NCI-H510A treated with DMSO at 0.1 percent for 48 hours (cell line): ENCODE data around the gene ARHGAP32.
A peak's percentile ranks its signal among the peaks of the same experiment; 100 is the strongest.
"Not testable (repeated sequence)": the region's sequence is repeated elsewhere in the genome, so short reads cannot be mapped to it uniquely, and the experiment has no call there.

Source experiments
- DNase-seq: peaks from one replicate; lab custom pipeline; 2025; lab: John Stamatoyannopoulos, UW

Gene ARHGAP32

GRCh38 chr11:129034001-129034400, 158.1 kb downstream of the ARHGAP32 start:
- DNase-seq, result no peak

DNA sequence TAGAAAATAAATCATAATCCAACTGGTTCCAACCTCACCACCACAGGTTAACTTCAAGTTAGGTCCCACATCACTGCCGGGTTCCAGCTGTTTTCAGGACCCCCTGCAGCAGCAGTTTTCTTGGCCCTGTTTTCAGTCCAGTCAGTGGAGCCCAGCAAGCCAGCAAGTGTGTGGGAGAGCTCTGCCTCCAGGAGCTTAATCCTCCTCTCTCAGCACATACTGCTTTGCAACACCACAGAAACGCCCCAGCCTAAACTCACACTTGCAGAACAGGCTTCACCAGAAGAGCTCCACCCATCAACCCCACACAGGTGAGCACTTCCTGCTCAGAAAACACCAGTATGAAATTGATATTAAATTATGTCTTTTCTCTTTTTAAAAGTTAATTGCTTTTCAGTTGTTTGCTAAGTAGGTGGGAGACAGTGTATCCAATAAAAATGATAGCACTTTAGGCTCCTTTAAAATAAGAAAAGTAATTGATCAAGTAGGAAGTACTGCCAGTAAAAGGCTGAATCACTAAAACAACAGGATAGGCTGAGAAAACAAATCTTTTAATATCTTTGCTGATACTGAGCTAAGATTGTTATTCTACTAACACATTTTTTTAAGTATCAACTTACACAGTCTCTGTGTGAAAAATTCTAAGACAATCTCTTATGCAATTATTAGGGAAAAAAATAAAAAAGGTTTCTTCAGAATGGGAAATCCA, 168.0 kb downstream of the ARHGAP32 start:
- peak; percentile 84 for DNase-seq

GRCh38 chr11:129021295-129021694, 170.8 kb downstream of the ARHGAP32 start:
- no peak for DNase-seq

DNA sequence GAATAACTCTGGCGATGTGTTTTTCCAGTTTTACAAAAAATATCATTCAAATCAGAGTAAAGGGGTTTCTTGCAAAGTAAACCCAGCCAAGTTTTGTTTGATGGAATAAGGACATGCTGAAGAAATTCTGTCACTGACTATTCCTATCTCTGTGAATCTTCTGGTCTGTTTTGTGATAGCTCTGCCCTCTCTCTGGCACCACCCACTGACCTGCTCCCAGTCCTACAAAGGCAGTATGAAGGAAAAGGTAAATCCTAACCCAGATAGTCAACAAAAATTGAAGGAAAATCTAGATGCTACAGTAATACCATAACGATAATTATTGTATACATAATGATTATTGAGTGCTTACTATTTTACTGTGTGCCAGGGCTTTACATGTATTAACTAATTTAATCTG, 173.1 kb downstream of the ARHGAP32 start:
- DNase-seq, result no peak

DNA sequence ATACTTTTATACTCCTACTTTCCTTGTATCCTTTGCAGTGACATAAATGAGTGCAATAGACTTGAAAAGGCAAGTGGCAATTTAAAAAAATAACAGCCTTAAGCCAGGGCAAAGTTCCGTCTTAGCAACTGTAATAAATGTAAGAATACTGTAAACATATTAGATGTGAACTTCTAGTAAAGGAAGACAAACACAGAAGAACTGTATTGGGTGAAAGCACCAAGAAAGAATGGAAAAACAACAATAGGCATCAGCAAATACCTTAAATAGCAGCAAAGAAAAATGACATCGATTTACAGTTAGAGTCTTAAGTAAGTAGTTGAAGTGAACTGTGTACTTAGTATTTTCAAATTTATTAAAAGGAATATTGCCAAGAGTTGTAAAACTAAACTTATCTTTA, 174.0 kb downstream of the ARHGAP32 start:
- DNase-seq, result no peak

GRCh38 chr11:129013737-129014475, 178.2 kb downstream of the ARHGAP32 start:
- no peak for DNase-seq

DNA sequence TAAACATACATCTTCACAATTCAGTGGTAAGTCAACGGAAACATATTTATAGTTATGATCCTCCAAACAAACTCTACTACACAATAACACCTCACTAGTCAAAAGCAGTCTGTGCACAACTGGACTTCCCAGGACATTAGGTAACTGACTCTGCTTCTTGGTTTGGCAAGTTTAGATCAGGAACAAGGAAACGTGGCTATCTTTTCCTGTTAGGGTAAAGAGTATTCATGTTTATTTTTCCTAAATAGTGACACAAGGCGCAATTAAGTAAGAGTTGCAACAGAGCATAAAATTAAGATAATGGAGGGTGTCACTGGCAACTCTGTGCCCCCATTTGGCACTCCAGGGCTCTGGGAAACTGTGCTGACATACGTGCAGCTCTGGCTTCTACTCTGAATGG, 179.2 kb downstream of the ARHGAP32 start:
- no peak for DNase-seq

- DNase-seq, result no peak
These were observed 186.0 kb downstream of the ARHGAP32 start for GRCh38 chr11:129006161-129006560.

DNA sequence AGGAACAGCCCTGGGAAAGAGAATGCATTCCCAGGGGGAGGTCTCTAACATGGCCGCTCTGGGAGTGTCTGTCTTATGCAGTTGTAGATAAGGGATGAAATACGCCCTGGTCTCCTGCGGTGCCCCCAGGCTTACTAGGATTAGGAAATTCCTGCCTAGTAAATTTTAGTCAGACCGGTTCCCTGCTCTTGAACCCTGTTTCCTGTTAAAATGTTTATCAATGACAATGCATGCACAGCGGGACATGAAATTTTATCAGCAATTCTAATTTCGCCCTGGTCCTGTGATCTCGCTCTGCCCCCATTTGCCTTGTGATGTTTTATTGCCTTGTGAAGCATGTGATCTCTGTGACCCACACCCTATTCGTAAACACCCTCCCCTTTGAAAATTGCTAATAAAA, 193.0 kb downstream of the ARHGAP32 start:
- not testable (repeated sequence) for DNase-seq

DNA sequence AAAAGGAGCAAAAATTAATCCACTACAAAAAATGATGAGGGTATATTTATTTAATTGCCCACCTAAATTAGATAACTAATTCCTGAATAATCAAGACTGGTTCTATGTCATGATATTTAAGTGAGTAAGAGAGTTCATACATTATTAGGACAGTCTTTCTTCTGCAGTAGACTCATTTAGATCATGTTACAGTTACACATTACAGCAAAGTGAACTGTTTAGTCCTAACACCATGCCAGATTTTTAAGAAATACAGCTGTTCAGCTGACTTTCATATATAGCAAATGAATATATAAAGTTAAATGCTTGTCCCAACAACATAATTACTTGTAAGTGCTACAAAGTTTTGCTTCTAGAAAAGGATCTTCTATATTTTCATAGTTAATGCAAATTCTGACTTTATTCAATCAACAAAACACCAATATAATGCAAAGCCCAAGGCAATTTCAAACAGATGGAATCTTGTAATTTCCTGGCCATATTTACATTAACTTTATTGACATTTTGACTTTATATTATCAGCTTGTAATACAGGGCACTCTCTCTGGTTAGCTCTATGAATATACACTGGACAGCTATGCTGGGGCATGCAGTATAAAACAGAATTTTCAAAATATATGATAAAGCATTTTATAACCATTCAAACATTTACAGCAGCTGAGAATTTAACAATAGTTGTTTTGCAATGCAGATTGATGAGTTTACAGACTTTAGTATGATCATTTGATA, 203.7 kb downstream of the ARHGAP32 start:
- no peak for DNase-seq

DNA sequence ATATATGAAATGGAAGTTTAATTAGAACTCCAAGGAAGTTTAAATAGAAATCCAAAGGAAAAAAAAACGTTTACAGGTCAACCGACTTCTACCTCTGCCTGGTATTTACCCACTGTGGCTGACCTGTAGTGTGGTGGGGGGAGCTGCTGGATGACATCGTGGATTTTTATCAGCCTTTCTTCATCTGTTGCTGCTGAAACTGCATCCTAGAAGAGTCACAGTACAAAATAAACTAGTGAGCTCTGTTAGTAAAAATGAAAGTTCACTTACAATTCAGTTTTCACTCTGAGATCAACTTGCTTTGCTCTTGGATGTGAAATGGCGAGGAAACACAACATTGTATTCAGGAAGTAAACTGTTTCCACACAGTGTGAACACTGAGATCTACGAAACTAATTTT, 206.2 kb downstream of the ARHGAP32 start:
- no peak for DNase-seq

DNA sequence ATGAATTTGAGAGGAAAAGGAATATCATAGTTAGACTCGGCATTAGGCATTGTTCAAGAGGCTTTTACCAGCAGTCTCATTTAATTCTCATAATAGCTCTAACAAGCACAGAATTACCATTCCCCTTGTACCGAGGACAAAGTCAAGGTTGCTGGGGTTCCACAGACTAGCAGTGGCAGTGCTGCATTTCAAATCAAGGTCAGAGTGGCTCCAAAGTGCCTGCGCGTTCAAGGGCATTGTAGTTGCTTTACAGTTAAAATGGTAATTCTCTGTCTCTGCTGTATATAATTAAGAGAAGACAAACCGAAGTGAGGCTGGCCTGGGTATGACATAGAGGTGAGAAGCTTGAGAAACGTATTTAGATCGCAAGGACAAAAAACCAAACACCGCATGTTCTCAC, 209.1 kb downstream of the ARHGAP32 start:
- no peak for DNase-seq

- DNase-seq, result no peak
These were observed 210.9 kb downstream of the ARHGAP32 start for GRCh38 chr11:128981254-128981653.

GRCh38 chr11:128970598-128971190, 221.4 kb downstream of the ARHGAP32 start:
- DNase-seq, result no peak

- no peak for DNase-seq
These were observed 223.2 kb downstream of the ARHGAP32 start for GRCh38 chr11:128968916-128969315.

DNA sequence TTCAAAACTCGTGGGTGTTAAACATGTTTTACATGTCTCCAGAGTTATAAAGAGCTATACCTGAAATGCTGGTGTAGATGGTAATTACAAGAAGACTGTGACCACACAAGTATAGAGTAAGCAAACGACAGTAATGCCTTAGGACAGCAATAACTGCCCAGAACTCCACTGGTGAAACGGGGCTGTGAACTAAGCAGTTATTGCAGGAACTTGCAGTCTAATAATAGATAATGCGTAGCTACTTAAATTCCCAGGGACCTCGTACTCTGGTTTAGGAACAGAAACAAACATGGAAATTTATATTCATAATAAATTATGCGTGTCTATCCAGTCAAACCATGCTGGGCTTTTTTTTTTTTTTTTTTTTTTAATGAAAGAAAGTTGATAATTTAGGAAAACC, 224.5 kb downstream of the ARHGAP32 start:
- DNase-seq, result no peak

DNA sequence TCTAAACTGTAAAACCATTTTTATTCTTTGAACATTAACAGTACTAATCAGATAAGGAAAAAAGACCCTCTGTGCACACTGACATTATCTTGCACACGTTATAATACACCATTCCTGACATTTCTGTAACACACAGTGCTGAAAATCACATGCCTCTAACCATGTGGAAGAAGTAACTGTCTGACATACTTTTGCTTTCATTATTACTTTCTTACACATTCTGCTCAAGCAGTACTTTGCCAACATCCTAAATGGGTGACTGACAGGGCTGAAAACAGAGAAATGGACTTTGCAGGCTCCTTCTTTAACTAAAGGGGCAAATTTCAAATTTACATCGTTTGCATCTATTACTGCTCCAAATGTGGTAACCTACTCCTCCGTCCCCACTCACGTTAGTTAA, 226.6 kb downstream of the ARHGAP32 start:
- no peak for DNase-seq

DNA sequence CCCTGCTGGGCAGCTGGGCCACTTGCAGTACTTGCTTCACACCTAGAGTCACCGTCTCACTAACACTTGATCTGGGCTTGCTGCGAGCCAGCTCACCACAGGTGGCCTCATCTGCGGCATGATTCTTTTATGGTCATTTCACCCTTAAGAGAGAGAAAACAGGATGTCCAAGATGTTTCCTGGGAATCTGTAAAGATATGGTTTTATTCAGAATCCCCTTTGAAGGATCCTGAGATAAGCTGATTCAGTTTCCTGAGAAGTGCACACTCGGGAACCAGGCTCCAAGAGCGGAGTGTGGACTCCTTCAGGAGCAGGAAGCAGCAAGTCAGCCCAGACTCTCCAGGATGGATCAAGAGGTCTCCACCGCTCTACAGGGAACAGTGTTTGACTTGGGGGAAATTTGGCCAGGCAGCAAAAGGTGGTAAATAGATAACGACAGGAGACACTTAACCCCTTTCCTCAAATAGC, 227.6 kb downstream of the ARHGAP32 start:
- peak; percentile 73 for DNase-seq

DNA sequence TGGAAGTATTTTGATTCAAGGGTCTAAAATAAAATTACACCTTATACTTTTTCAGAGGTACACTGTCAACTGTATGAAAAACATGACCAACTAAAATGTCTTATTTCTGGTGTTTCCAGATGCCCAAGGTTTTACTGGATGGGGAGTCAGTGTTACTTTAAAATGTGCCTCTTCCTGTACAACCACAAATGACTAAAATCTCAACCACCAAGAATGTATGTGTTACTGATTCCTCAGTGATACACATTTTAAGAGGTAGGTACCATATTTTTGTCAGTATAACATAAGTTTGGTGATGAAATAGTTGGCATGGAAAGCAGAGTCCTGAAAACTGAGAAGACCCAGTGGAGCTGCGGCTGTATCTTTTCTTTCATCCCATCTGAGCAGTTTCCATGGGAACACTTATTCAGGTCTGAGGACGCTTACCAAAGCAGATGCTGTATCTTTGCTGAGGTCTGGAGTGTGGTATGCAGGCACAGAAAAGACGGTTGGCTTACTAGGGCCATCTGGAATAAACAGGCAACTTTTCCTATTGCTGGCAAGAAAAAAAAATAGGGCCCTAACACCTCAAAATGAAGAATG, 228.3 kb downstream of the ARHGAP32 start:
- no peak for DNase-seq

GRCh38 chr11:128962896-128963295, 229.2 kb downstream of the ARHGAP32 start:
- no peak for DNase-seq

DNA sequence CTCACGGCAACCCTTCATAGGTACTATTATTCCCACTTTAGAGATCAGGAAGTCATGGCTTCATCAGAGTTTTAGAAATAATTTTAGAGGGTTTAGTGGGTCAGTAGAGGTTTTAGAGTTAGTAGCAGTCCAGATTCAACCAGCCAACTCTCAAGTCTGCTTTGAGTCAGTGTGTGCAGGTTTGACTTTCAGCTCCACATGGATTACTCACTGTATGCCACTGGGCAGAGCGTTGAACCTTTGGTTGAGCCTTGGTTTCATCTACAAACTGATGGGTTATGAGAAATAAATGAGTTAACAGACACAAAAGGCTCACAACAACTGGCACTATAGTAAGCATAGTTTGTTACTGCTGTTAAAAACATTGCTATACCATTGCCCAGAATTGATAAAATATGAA, 230.5 kb downstream of the ARHGAP32 start:
- DNase-seq, result no peak

- no peak for DNase-seq
These were observed 235.0 kb downstream of the ARHGAP32 start for GRCh38 chr11:128957202-128957482.
